MM.1S (cell line): ENCODE measurements around the gene GALNT7.

Experiments used
- DNase-seq: peaks from one replicate; pipeline ENCODE4 v3.0.0-alpha.2; 2015
- H2AFZ ChIP-seq: fragments of 300-600 bp; sonication (generic); 2 replicates; pipeline ENCODE4 v1.6.0; 2016; ENCODE audit warnings: antibody characterized with exemption, low read length
- H3F3A ChIP-seq: fragments of 300-600 bp; sonication (generic); 2 replicates; pipeline ENCODE4 v1.6.1; 2016; ENCODE audit warnings: mild to moderate bottlenecking, antibody characterized with exemption, low read length, moderate library complexity, mixed read lengths; ENCODE audit not compliant: insufficient read depth
- H3K27ac ChIP-seq: fragments of 300-600 bp; sonication (generic); 2 replicates; pipeline ENCODE4 v1.5.1; 2016; ENCODE audit warnings: mild to moderate bottlenecking, low read length
- H3K27me3 ChIP-seq: fragments of 300-600 bp; sonication (generic); replicated peaks from 2 replicates; pipeline ENCODE4 v1.6.0; 2016; ENCODE audit warnings: low read length; ENCODE audit not compliant: insufficient read depth
- H3K36me3 ChIP-seq: fragments of 300-600 bp; sonication (generic); replicated peaks from 2 replicates; pipeline ENCODE4 v1.6.1; 2016; ENCODE audit warnings: mild to moderate bottlenecking, low read length, mixed read lengths; ENCODE audit not compliant: insufficient read depth
- H3K4me1 ChIP-seq: fragments of 300-600 bp; sonication (generic); 2 replicates; pipeline ENCODE4 v1.6.1; 2016; ENCODE audit warnings: low read length, mixed read lengths
- H3K4me2 ChIP-seq: fragments of 300-600 bp; sonication (generic); 2 replicates; pipeline ENCODE4 v1.6.0; 2016; ENCODE audit warnings: low read depth, low read length
- H3K4me3 ChIP-seq: fragments of 300-600 bp; sonication (generic); 2 replicates; pipeline ENCODE4 v1.5.1; 2016; ENCODE audit warnings: low read length, mixed read lengths
- H3K79me2 ChIP-seq: fragments of 300-600 bp; sonication (generic); 2 replicates; pipeline ENCODE4 v1.6.1; 2016; ENCODE audit warnings: mixed run types, low read length, mixed read lengths
- H3K9ac ChIP-seq: fragments of 300-600 bp; sonication (generic); 2 replicates; pipeline ENCODE4 v1.6.1; 2016; ENCODE audit warnings: low read length, mixed read lengths
- H3K9me2 ChIP-seq: fragments of 300-600 bp; sonication (generic); replicated peaks from 2 replicates; pipeline ENCODE4 v1.6.1; 2016; ENCODE audit warnings: mild to moderate bottlenecking, low read length, mixed read lengths; ENCODE audit not compliant: insufficient read depth
- H3K9me3 ChIP-seq: fragments of 300-600 bp; sonication (generic); replicated peaks from 2 replicates; pipeline ENCODE4 v1.6.1; 2016; ENCODE audit warnings: mild to moderate bottlenecking, low read length, mixed read lengths; ENCODE audit not compliant: insufficient read depth
- H4K20me1 ChIP-seq: fragments of 300-600 bp; sonication (generic); 2 replicates; pipeline ENCODE4 v1.6.1; 2016; ENCODE audit warnings: mild to moderate bottlenecking, low read length, moderate library complexity, mixed read lengths; ENCODE audit not compliant: insufficient read depth
- CTCF ChIP-seq: fragments of 300-600 bp; sonication (generic); IDR thresholded peaks from 2 replicates; pipeline ENCODE4 v1.5.1; 2016; ENCODE audit warnings: antibody characterized with exemption, low read length, mixed read lengths
- EZH2 ChIP-seq: fragments of 300-600 bp; sonication (generic); optimal IDR thresholded peaks from 2 replicates; pipeline ENCODE3; 2017; ENCODE audit warnings: low read depth, mild to moderate bottlenecking, antibody characterized with exemption, low read length, mixed read lengths
- EZH2phosphoT487 ChIP-seq: fragments of 300-600 bp; sonication (generic); IDR thresholded peaks from 2 replicates; pipeline ENCODE4 v1.6.1; 2018; ENCODE audit warnings: antibody characterized with exemption, low read length

Gene GALNT7

GRCh38 chr4:173214661-173215060 is 46.0 kb downstream of the GALNT7 start:
- peaks cover 9% of the 10 kb centered on the region; the same call in 1 of the 2 replicates for H3K79me2 ChIP-seq
- H3K27ac ChIP-seq: no peak overlapping the region
- no peak for DNase-seq

GRCh38 chr4:173217075-173217474 is 48.5 kb downstream of the GALNT7 start:
- Histone ChIP-seq H3K4me2 (no peak overlapping the region), H3K9me3 (no peaks in the 10 kb centered on the region), H3F3A (no peaks in the 10 kb centered on the region), H3K27me3 (no peaks in the 10 kb centered on the region), H3K4me1 (no peaks in the 10 kb centered on the region; the same call in 1 of the 2 replicates), H2AFZ (no peak overlapping the region), H4K20me1 (no peaks in the 10 kb centered on the region), H3K36me3 (no peaks in the 10 kb centered on the region), H3K9me2 (no peaks in the 10 kb centered on the region), H3K79me2 (peaks cover 12% of the 10 kb centered on the region; the same call in 1 of the 2 replicates), H3K9ac (no peak overlapping the region), H3K27ac (no peak overlapping the region), H3K4me3 (no peak overlapping the region)
- TF ChIP-seq CTCF (no peak), EZH2 (no peak), EZH2phosphoT487 (no peak)
- no peak for DNase-seq

More at GRCh38 chr4:173214661-173215060, 46.0 kb downstream of the GALNT7 start:
- Histone ChIP-seq H3K4me2 (no peak overlapping the region), H3K27me3 (no peaks in the 10 kb centered on the region), H3K9me3 (no peaks in the 10 kb centered on the region), H3K36me3 (no peaks in the 10 kb centered on the region), H3K9ac (no peak overlapping the region), H3K4me1 (no peaks in the 10 kb centered on the region; the same call in 1 of the 2 replicates), H4K20me1 (no peaks in the 10 kb centered on the region), H3F3A (no peaks in the 10 kb centered on the region), H3K4me3 (no peak overlapping the region), H3K9me2 (no peaks in the 10 kb centered on the region), H2AFZ (no peak overlapping the region)
- TF ChIP-seq CTCF (no peak), EZH2 (no peak), EZH2phosphoT487 (no peak)

- no peaks in the 10 kb centered on the region for H3K9me2 ChIP-seq
- H3K27ac ChIP-seq: no peak overlapping the region
- no peak overlapping the region for H3K4me3 ChIP-seq
- H4K20me1 ChIP-seq: no peaks in the 10 kb centered on the region
- TF ChIP-seq EZH2phosphoT487 (no peak), EZH2 (no peak), CTCF (no peak)
- peaks cover 12% of the 10 kb centered on the region; the same call in 1 of the 2 replicates for H3K79me2 ChIP-seq
- no peaks in the 10 kb centered on the region for H3F3A ChIP-seq
- no peak overlapping the region for H3K9ac ChIP-seq
- DNase-seq: no peak
- no peaks in the 10 kb centered on the region for H3K9me3 ChIP-seq
- H3K36me3 ChIP-seq: no peaks in the 10 kb centered on the region
- no peaks in the 10 kb centered on the region; the same call in 1 of the 2 replicates for H3K4me1 ChIP-seq
- no peak overlapping the region for H3K4me2 ChIP-seq
- H2AFZ ChIP-seq: no peak overlapping the region
- no peaks in the 10 kb centered on the region for H3K27me3 ChIP-seq
These were observed 49.1 kb downstream of the GALNT7 start for GRCh38 chr4:173217727-173218126.
